Common myeloid progenitor, CD34-positive (primary cell): Measurements from ENCODE around the gene ZNF425.
"Not testable (repeated sequence)": the region's sequence is repeated elsewhere in the genome, so short reads cannot be mapped to it uniquely, and the experiment has no call there.

Experiments
- CTCF ChIA-PET: fragments of 350-600 bp; sonication (Branson Sonifier 250); formaldehyde crosslinking; loops from one replicate; lab custom pipeline; 2021; ENCODE audit warnings: antibody characterized with exemption; lab: Charles Lee
- POLR2A ChIA-PET: fragments of 350-600 bp; sonication (Branson Sonifier 250); formaldehyde crosslinking; loops from one replicate; lab custom pipeline; 2021; ENCODE audit warnings: antibody characterized with exemption; lab: Charles Lee
- DNase-seq, 3 donors: peaks; one replicate each; pipeline versions ENCODE4 v3.0.0 to v3.0.0-alpha.2; 2013
- H3K27ac ChIP-seq, 2 experiments: 1 replicate in 1 of 2; 2 replicates in 1 of 2; pipeline ENCODE4 v1.7.0; 2013; ENCODE audit warnings: inconsistent platforms in 2 of 2, low read length in 2 of 2, mild to moderate bottlenecking in 2 of 2, low read depth in 1 of 2, moderate library complexity in 1 of 2; ENCODE audit not compliant: severe bottlenecking in 2 of 2, insufficient read depth in 1 of 2, poor library complexity in 1 of 2
- H3K27me3 ChIP-seq, 5 experiments: replicated peaks in 2 of 5; 1 replicate in 3 of 5; 2 replicates in 2 of 5; pipeline versions ENCODE4 v1.6.1 to v1.7.0; 2013; ENCODE audit warnings: low read length in 4 of 5, mild to moderate bottlenecking in 2 of 5, moderate library complexity in 2 of 5, inconsistent platforms in 1 of 5; ENCODE audit not compliant: insufficient read depth in 5 of 5, control insufficient read depth in 4 of 5
- H3K36me3 ChIP-seq, 4 experiments: 1 replicate in 2 of 4; 2 replicates in 2 of 4; pipeline versions ENCODE4 v1.6.1 to v1.7.0; 2013; ENCODE audit warnings: low read length in 3 of 4, control low read depth in 1 of 4, mild to moderate bottlenecking in 1 of 4; ENCODE audit not compliant: control insufficient read depth in 4 of 4, insufficient read depth in 4 of 4
- H3K4me1 ChIP-seq, 4 experiments: 1 replicate in 3 of 4; 2 replicates in 1 of 4; pipeline versions ENCODE4 v1.6.1 to v1.7.1; 2013; ENCODE audit warnings: low read length in 3 of 4, mild to moderate bottlenecking in 3 of 4, control low read depth in 1 of 4, inconsistent platforms in 1 of 4, moderate library complexity in 1 of 4; ENCODE audit not compliant: control insufficient read depth in 4 of 4, insufficient read depth in 4 of 4; ENCODE audit errors: control extremely low read depth in 1 of 4
- H3K4me3 ChIP-seq, 7 experiments: 1 replicate in 4 of 7; 2 replicates in 3 of 7; pipeline versions ENCODE4 v1.5.1 to v1.7.0; 2013; ENCODE audit warnings: mild to moderate bottlenecking in 7 of 7, low read length in 6 of 7, moderate library complexity in 6 of 7, inconsistent platforms in 2 of 7, low read depth in 2 of 7, control low read depth in 1 of 7; ENCODE audit not compliant: insufficient read depth in 4 of 7, control insufficient read depth in 1 of 7; ENCODE audit errors: extremely low read depth in 1 of 7
- H3K9me3 ChIP-seq, 5 experiments: 1 replicate in 4 of 5; 2 replicates in 1 of 5; pipeline versions ENCODE4 v1.6.1 to v1.7.1; 2013; ENCODE audit warnings: low read length in 4 of 5, mild to moderate bottlenecking in 2 of 5, inconsistent platforms in 1 of 5, low read depth in 1 of 5, moderate library complexity in 1 of 5; ENCODE audit not compliant: control insufficient read depth in 4 of 5, insufficient read depth in 2 of 5; ENCODE audit errors: control extremely low read depth in 1 of 5
- WGBS: methylation state at CpG from one replicate; pipeline ENCODE4 v1.1.5; 2013; ENCODE audit not compliant: insufficient coverage; 5-methylcytosine and 5-hydroxymethylcytosine counted together

The ZNF425 gene

DNA sequence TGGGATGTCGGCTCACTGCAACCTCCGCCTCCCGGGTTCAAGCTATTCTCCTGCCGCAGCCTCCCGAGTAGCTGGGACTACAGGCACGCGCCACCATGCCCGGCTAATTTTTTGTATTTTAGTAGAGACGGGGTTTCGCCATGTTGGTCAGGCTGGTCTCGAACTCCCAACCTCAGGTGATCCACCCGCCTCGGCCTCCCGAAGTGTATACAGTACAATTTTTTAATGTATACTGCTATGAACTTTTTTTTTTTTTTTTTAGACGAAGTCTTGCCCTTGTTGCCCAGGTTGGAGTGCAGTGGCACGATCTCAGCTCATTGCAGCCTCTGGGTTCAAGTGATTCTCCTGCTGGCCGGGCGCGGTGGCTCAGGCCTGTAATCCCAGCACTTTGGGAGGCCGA, 33.9 kb downstream of the ZNF425 start:
- ChIA-PET POLR2A (interaction anchor here (0.6 to 0.8 kb wide), 2 partner anchors 28 to 87 kb away, joined by 3 to 6 read pairs; no protein-coding TSS in a partner anchor), CTCF (interaction anchor here (0.6 to 1.4 kb wide), 5 partner anchors 26 to 89 kb away, joined by 3 to 6 read pairs (median 4); no protein-coding TSS in a partner anchor)
- H3K9me3 ChIP-seq, H3K27ac ChIP-seq, H3K27me3 ChIP-seq, H3K4me3 ChIP-seq, H3K36me3 ChIP-seq, DNase-seq: not testable (repeated sequence)
- peaks cover 0 to 20% (median 7%) of the 10 kb centered on the region in 4 experiments for H3K4me1 ChIP-seq
- WGBS = 100% methylated on average over 3 of the region's 20 CpGs

DNA sequence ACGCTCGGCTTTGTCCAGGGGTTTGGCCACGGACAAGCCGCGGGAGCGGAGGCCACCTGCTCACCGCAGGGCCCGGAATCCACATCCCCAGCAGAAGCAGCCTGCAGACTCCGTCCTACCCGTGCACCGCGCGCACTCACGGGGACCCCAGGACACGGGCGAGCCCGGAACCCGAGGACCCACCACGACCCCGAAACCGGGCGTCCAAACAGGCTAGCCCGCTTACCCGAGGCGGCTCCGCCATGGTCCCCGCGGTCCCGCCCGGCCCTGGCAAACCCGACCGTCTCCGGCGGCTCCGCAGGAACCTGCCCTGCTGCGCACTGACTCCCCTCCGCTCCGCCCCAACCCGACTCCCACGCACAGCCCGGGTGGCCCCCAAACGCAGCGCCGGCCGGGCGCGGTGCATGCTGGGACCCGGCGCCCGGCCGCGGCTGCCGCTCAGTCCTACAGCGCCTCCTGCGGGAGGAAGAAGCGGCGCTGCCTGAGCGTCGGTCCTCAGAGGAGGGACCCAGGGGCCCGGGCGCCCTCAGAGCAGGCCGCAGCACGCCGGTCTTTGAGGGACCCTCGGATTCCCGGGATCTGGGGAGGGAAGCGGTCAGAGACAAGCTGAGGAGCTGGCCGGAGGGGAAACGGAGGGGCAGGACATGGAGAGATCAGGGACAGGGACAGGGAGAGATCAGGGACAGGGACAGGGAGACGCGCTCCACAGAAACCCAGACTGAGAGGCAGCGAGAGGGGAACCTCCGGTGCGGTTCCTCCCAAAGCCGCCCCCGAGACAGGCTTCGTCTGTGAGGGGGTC, 35.5 kb downstream of the ZNF425 start, which contains the start of gene ZNF786:
Gene ZNF786 (minus strand): TSS at position 322 of the 799 bp plus-strand sequence. CDS start 78 bp downstream, at position 244.
- CTCF ChIA-PET = interaction anchor here (0.6 to 1.0 kb wide), 5 partner anchors 30 to 83 kb away, joined by 3 to 7 read pairs (median 4); partner anchors contain the start of gene ZNF398
- H3K4me1 ChIP-seq = peaks cover 0 to 20% (median 7%) of the 10 kb centered on the region in 4 experiments
- peak within 1 kb of the TSS; percentile 90 to 92 for H3K27ac ChIP-seq
- POLR2A ChIA-PET = no interaction called here
- WGBS = 0% methylated on average over 65 of the region's 77 CpGs
- H3K36me3 ChIP-seq = peaks cover 0 to 2% (median under 1%) of the 10 kb centered on the region in 4 experiments
- H3K9me3 ChIP-seq = peaks cover 0 to 3% (median 0%) of the 10 kb centered on the region in 5 experiments
- no peaks in the 10 kb centered on the region for H3K27me3 ChIP-seq
- DNase-seq = peak; percentile 92 to 97 (median 96)
- peak within 1 kb of the TSS; percentile 77 to 99 (median 95) for H3K4me3 ChIP-seq

DNA sequence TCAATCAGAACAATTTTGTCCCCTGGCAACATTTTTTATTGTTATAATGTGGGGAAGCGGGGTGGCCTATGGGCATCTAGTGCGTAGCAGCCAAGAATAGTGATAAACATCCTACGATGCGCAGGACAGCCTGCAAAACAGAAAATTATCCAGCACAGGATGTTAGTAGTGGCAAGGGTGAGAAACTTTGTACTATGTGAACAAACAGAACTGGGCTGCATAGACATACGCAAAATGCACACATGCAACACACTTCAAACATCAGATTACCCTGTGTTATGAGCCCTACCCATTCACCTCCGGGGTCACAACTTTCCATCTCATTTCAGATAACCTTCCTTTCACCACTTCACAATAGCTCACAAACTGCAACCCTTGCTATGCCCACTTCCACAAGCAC, 38.7 kb downstream of the ZNF425 start:
- CTCF ChIA-PET = interaction anchor here (0.6 to 2.9 kb wide), 4 partner anchors 18 to 328 kb away, joined by 3 to 25 read pairs (median 4); no protein-coding TSS in a partner anchor
- Histone ChIP-seq H3K27ac (no peak overlapping the region), H3K4me3 (no peak overlapping the region), H3K4me1 (peaks cover 0 to 20% (median 7%) of the 10 kb centered on the region in 4 experiments), H3K36me3 (peaks cover 0 to 9% (median 4%) of the 10 kb centered on the region in 4 experiments), H3K9me3 (peaks cover 0 to 6% (median 4%) of the 10 kb centered on the region in 5 experiments), H3K27me3 (no peaks in the 10 kb centered on the region)
- WGBS = 99% methylated on average over 6 of the region's 6 CpGs
- POLR2A ChIA-PET = interaction anchor here (0.6 kb wide), 2 partner anchors 228 to 417 kb away, joined by 3 to 4 read pairs; no protein-coding TSS in a partner anchor
- DNase-seq = no peak

DNA sequence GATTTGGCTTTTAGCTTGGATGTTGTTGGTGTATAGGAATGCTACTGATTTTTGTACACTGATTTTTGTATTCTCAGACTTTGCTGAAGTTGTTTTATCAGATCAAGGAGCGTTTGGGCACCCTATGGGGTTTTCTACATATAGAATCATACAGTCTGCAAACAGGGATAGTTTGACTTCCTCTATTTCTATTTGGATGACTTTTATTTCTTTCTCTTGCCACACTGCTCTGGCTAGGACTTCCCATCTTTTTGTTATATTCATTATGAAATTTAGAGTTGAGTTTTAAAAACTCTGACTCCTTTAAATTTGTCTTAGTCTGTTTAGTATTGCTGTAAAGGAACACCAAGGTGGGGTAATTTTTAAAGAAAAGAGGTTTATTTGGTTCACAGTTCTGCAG, 40.3 kb downstream of the ZNF425 start:
- Histone ChIP-seq H3K4me1 (peaks cover 0 to 10% (median 4%) of the 10 kb centered on the region in 4 experiments), H3K27me3 (no peaks in the 10 kb centered on the region), H3K4me3 (no peak overlapping the region), H3K9me3 (peaks cover 0 to 6% (median 4%) of the 10 kb centered on the region in 5 experiments), H3K27ac (no peak overlapping the region), H3K36me3 (peaks cover 0 to 9% (median 4%) of the 10 kb centered on the region in 4 experiments)
- ChIA-PET CTCF (interaction anchor here (2.3 kb wide), 1 partner anchor 20 kb away, joined by 6 read pairs; no protein-coding TSS in a partner anchor), POLR2A (no interaction called here)
- DNase-seq = peak in 1 of 3 donors; percentile 15
- WGBS = no CpG with 5 or more reads among the region's 1 CpG

DNA sequence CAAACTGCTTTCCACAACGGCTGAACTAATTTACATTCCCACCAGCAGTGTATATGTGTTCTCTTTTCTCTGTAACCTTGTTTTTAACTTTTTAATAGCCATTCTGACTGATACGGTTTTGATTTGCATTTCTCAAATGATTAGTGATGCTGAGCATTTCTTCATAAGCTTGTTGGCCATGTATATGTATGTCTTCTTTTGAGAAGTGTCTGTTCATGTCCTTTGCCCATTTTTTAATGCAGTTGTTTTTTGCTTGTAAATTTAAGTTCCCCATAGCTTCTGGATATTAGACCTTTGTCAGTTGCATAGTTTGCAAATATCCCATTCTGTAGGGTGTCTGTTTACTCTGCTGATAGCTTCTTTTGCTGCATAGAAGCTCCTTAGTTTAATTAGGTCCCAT, 41.7 kb downstream of the ZNF425 start:
- 100% methylated on average over 1 of the region's 2 CpGs for WGBS
- Histone ChIP-seq H3K27me3 (no peaks in the 10 kb centered on the region), H3K4me3 (no peak overlapping the region), H3K36me3 (peaks cover 0 to 15% (median 5%) of the 10 kb centered on the region in 4 experiments), H3K4me1 (peaks cover 0 to 4% (median under 1%) of the 10 kb centered on the region in 4 experiments), H3K9me3 (peaks cover 0 to 6% (median 4%) of the 10 kb centered on the region in 5 experiments), H3K27ac (no peak overlapping the region)
- no peak for DNase-seq
- ChIA-PET POLR2A (no interaction called here), CTCF (interaction anchor here (0.7 to 2.3 kb wide), 3 partner anchors 16 to 29 kb away, joined by 3 to 6 read pairs (median 3); no protein-coding TSS in a partner anchor)

DNA sequence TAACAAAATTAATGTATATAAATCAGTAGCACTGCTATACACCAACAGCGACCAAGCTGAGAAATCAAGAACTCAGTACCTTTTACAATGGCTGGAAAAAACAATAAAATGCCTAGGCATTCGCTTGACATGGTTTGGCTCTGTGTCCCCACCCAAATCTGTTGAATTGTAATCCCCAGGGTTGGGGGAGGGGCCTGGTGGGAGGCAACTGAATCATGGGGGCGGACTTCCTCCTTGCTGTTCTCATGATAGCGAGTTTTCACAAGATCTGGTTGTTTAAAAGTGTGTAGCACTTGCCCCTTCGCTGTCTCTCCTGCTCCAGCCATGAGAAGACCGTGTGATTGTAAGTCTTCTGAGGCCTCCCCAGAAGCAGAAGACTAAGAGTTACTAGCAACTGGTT, 44.2 kb downstream of the ZNF425 start:
- Histone ChIP-seq H3K9me3 (peaks cover 0 to 6% (median 4%) of the 10 kb centered on the region in 5 experiments), H3K36me3 (peaks cover 0 to 17% (median 5%) of the 10 kb centered on the region in 4 experiments), H3K4me3 (no peak overlapping the region), H3K27me3 (no peaks in the 10 kb centered on the region), H3K27ac (no peak overlapping the region), H3K4me1 (no peaks in the 10 kb centered on the region)
- 98% methylated on average over 4 of the region's 6 CpGs for WGBS
- DNase-seq = peak in 2 of 3 donors; percentile 14 to 28
- POLR2A ChIA-PET = no interaction called here
- CTCF ChIA-PET = no interaction called here
